DND-41 (cell line): ENCODE data around the gene FAM120AOS.

Experiments used
- EZH2 ChIP-seq: IDR thresholded peaks from 3 replicates; pipeline ENCODE4 v1.6.1; 2012; ENCODE audit warnings: borderline replicate concordance, low read depth, mild to moderate bottlenecking, moderate library complexity, low read length, inconsistent platforms; ENCODE audit not compliant: severe bottlenecking
- TF ChIP-seq, protein P1 (sequence below): IDR thresholded peaks from 2 replicates; pipeline ENCODE4 v1.5.1; 2012; ENCODE audit warnings: borderline replicate concordance, low read length, moderate library complexity, mild to moderate bottlenecking; ENCODE audit not compliant: poor library complexity, severe bottlenecking; ENCODE audit errors: extremely low read depth

DNA sequence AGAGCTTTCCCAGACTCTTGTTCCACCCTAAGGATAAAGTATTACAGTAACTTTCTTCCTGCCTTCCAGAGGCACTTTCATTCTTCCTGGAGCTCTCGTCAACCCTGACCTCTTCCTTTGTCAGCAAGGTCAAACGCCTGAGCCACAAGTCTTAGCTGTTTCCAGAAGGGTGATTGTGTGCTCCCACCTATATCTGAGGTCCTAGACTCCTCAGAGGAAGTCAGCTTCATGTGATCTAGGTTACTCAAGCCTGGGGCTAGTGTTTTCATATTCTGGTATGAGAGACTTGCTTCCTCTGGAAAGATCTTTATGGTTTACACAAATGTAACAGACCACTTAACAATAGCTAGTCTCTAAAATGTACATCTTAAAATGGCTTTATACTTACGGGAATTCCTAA, 7.3 kb downstream of the FAM120AOS start:
- TF ChIP-seq, protein P1, sequence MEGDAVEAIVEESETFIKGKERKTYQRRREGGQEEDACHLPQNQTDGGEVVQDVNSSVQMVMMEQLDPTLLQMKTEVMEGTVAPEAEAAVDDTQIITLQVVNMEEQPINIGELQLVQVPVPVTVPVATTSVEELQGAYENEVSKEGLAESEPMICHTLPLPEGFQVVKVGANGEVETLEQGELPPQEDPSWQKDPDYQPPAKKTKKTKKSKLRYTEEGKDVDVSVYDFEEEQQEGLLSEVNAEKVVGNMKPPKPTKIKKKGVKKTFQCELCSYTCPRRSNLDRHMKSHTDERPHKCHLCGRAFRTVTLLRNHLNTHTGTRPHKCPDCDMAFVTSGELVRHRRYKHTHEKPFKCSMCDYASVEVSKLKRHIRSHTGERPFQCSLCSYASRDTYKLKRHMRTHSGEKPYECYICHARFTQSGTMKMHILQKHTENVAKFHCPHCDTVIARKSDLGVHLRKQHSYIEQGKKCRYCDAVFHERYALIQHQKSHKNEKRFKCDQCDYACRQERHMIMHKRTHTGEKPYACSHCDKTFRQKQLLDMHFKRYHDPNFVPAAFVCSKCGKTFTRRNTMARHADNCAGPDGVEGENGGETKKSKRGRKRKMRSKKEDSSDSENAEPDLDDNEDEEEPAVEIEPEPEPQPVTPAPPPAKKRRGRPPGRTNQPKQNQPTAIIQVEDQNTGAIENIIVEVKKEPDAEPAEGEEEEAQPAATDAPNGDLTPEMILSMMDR, result no peak
- TF ChIP-seq EZH2, result no peak
